Measurements from ENCODE around the gene CEP120.

DNA sequence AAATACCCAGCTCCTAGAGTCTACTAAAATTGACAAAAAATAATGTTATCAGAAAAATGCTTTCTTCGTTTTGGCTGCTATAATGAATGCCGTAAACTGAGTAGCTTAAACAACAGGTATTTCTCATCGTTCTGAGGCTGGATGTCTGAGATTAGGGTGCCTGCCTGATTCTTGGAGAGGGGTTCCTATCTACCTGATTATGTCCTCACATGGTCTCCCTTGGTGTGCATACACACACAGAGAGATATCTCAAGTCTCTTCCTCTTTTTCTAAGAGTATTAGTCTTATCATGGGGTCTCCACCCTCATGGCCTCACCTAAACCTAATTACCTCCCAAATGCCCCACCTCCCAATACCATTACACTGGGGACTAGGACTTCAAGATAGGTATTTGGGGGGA is 48.2 kb upstream of the CEP120 start:
- TF ChIP-seq CTCF (IDR thresholded peaks at IDR 0.05; ENCODE audit: low read depth, low read length, poor library complexity, severe bottlenecking) (no peak), EZH2phosphoT487 (IDR thresholded peaks at IDR 0.05; ENCODE audit: borderline replicate concordance, low read length) (no peak)

All from DOHH2 (cell line).